HepG2 (cell line): ENCODE results near the gene WNK4. TPM values are rescaled to one million over a fixed set of nuclear protein-coding genes. Genes with fewer than 3 reads are reported as not detected.

Experiments
- AGO1 ChIP-seq: fragments of 200-400 bp; formaldehyde crosslinking; IDR thresholded peaks from 2 replicates; pipeline ENCODE4 v1.6.1; 2017; ENCODE audit warnings: mild to moderate bottlenecking, low read depth, low read length, moderate library complexity; ENCODE audit not compliant: poor library complexity, severe bottlenecking
- CHD2 ChIP-seq: IDR thresholded peaks from 2 replicates; pipeline ENCODE4 v1.6.1; 2011; ENCODE audit warnings: low read depth, low read length, improper control_type of control experiment
- CTCF ChIP-seq: sonication (generic); formaldehyde crosslinking; IDR thresholded peaks from 2 replicates; pipeline ENCODE4 v1.5.0; 2020; ENCODE audit warnings: mild to moderate bottlenecking, missing genetic modification reagents, moderate library complexity
- DPF2 ChIP-seq: sonication (generic); formaldehyde crosslinking; IDR thresholded peaks from 2 replicates; pipeline ENCODE4 v1.4.0; 2020; ENCODE audit warnings: mild to moderate bottlenecking, low read depth, missing genetic modification reagents, borderline replicate concordance
- HCFC1 ChIP-seq: fragments of 150-350 bp; IDR thresholded peaks from 2 replicates; pipeline ENCODE4 v1.6.1; 2014; ENCODE audit warnings: low read depth, low read length
- HNF1A ChIP-seq, 2 experiments: sonication (generic) in 1 of 2; formaldehyde crosslinking in 1 of 2; IDR thresholded peaks; 2 replicates each; pipeline versions ENCODE4 v1.4.0 to v1.6.1; 2016 to 2020; ENCODE audit warnings: borderline replicate concordance in 1 of 2, low read depth in 1 of 2, mild to moderate bottlenecking in 1 of 2, missing genetic modification reagents in 1 of 2
- KLF6 ChIP-seq: IDR thresholded peaks from 2 replicates; pipeline ENCODE4 v1.8.0; 2016; ENCODE audit warnings: missing biosample characterization, missing genetic modification reagents
- MIXL1 ChIP-seq: IDR thresholded peaks from 2 replicates; pipeline ENCODE4 v1.6.1; 2016
- MNT ChIP-seq: fragments of 450-650 bp; IDR thresholded peaks from 2 replicates; pipeline ENCODE4 v1.6.1; 2016
- PPARG ChIP-seq: conservative IDR thresholded peaks from 2 replicates; pipeline ENCODE4 v1.6.1; 2016; ENCODE audit warnings: missing biosample characterization, missing genetic modification reagents
- SNAPC4 ChIP-seq: sonication (generic); formaldehyde crosslinking; IDR thresholded peaks from 2 replicates; pipeline ENCODE4 v1.4.0; 2020; ENCODE audit warnings: mild to moderate bottlenecking, missing genetic modification reagents
- TARDBP ChIP-seq: sonication (generic); formaldehyde crosslinking; IDR thresholded peaks from 2 replicates; pipeline ENCODE4 v1.8.0; 2022; ENCODE audit warnings: mild to moderate bottlenecking, missing genetic modification reagents
- TOPORS ChIP-seq: sonication (generic); formaldehyde crosslinking; IDR thresholded peaks from 2 replicates; pipeline ENCODE4 v1.8.0; 2023; ENCODE audit warnings: mild to moderate bottlenecking, missing genetic modification reagents
- ZNF121 ChIP-seq: sonication (generic); formaldehyde crosslinking; IDR thresholded peaks from 2 replicates; pipeline ENCODE4 v1.5.0; 2020; ENCODE audit warnings: mild to moderate bottlenecking, missing genetic modification reagents
- ZNF124 ChIP-seq: sonication (generic); formaldehyde crosslinking; IDR thresholded peaks from 2 replicates; pipeline ENCODE4 v1.4.0; 2020; ENCODE audit warnings: missing genetic modification reagents
- ZNF232 ChIP-seq: sonication (generic); formaldehyde crosslinking; IDR thresholded peaks from 2 replicates; pipeline ENCODE4 v1.4.0; 2020; ENCODE audit warnings: missing genetic modification reagents, borderline replicate concordance
- ZNF619 ChIP-seq: sonication (generic); formaldehyde crosslinking; IDR thresholded peaks from 2 replicates; pipeline ENCODE4 v1.4.0; 2020; ENCODE audit warnings: mild to moderate bottlenecking, missing genetic modification reagents
- ZNF737 ChIP-seq: sonication (generic); formaldehyde crosslinking; IDR thresholded peaks from 2 replicates; pipeline ENCODE4 v1.5.0; 2020; ENCODE audit warnings: missing genetic modification reagents, mild to moderate bottlenecking, borderline replicate concordance
- polyA plus RNA-seq, 8 experiments: library from polyadenylated mRNA; depleted of rRNA in 3 of 8; stranded (reverse) in 7 of 8; unstranded in 1 of 8; fragments of >200 nt; fragmentation: Illumina TruSeq in 4 of 8; extraction: Trizol in 4 of 8; gene quantifications; 2 replicates each; pipeline versions ENCODE4 v1.2.1 to v1.2.3, GENCODE V29; 2011 to 2016; ENCODE audit warnings: low read depth in 4 of 8, missing spikeins in 1 of 8, mixed read lengths in 1 of 8; ENCODE audit not compliant: insufficient read depth in 1 of 8
- total RNA-seq, 5 experiments: library from RNA; depleted of rRNA; stranded (reverse); fragments of >200 nt; fragmentation: Illumina TruSeq; extraction: Trizol; gene quantifications; 2 replicates each; pipeline ENCODE4 v1.2.3, GENCODE V29; 2016; ENCODE audit warnings: low read depth in 1 of 5

WNK4 gene
- total and polyA plus RNA-seq, 2 of the 13 experiments (the other 11 are each of a cell fraction or from before 2014, with no cell fraction given) = 2.7 to 13.7 TPM

- TF ChIP-seq SNAPC4 (CRISPR knock-in tag) (no peak), ZNF619 (no peak), MNT (no peak), TARDBP (CRISPR knock-in tag) (no peak), HNF1A (IDR thresholded peaks at IDR 0.05; ENCODE audit: low read depth) (0 out of 2 replicates have a peak, but pooled peaks have one; percentile 20), HNF1A (CRISPR knock-in tag; IDR thresholded peaks at IDR 0.05; ENCODE audit: borderline replicate concordance) (no peak), ZNF124 (0 out of 2 replicates have a peak, but pooled peaks have one; percentile 51), MIXL1 (CRISPR knock-in tag) (peak; percentile 87), CTCF (CRISPR knock-in tag) (no peak), CHD2 (no peak), ZNF232 (CRISPR knock-in tag) (no peak), KLF6 (CRISPR knock-in tag) (0 out of 2 replicates have a peak, but pooled peaks have one; percentile 24), HCFC1 (no peak), TOPORS (no peak), ZNF121 (CRISPR knock-in tag) (no peak), AGO1 (no peak), DPF2 (peak; percentile 28; the same call in 1 of the 2 replicates), PPARG (CRISPR knock-in tag) (peak; percentile 59; the same call in 1 of the 2 replicates), ZNF737 (CRISPR knock-in tag) (no peak)
Observed at GRCh38 chr17:42791948-42792347, 11.5 kb downstream of the WNK4 start (continued).
